Liver (tissue), 9 donors: ENCODE results near the gene MAN2B2. TPM values are rescaled to one million over a fixed set of nuclear protein-coding genes. Genes with fewer than 3 reads are reported as not detected.

Experiments used
- DNase-seq: peaks from one replicate; pipeline ENCODE4 v3.0.0-alpha.2; 2017; ENCODE audit warnings: low spot score
- H3K27ac ChIP-seq, 2 donors: one replicate each; pipeline ENCODE4 v1.7.0; 2013; ENCODE audit warnings: inconsistent platforms in 2 of 2, low read length in 2 of 2, control low read depth in 1 of 2, low read depth in 1 of 2, mild to moderate bottlenecking in 1 of 2
- H3K27me3 ChIP-seq, 4 donors: one replicate each; pipeline versions ENCODE4 v1.6.1 to v1.7.0; 2013; ENCODE audit warnings: low read length in 3 of 4, inconsistent platforms in 1 of 4, mild to moderate bottlenecking in 1 of 4, moderate library complexity in 1 of 4; ENCODE audit not compliant: control insufficient read depth in 4 of 4, insufficient read depth in 4 of 4
- H3K36me3 ChIP-seq, 4 donors: one replicate each; pipeline versions ENCODE4 v1.6.1 to v1.7.0; 2013; ENCODE audit warnings: low read length in 3 of 4, mild to moderate bottlenecking in 3 of 4, low read depth in 1 of 4, moderate library complexity in 1 of 4; ENCODE audit not compliant: control insufficient read depth in 4 of 4, insufficient read depth in 3 of 4
- H3K4me1 ChIP-seq, 4 donors: one replicate each; pipeline versions ENCODE4 v1.6.1 to v1.7.0; 2013; ENCODE audit warnings: low read length in 3 of 4, mild to moderate bottlenecking in 3 of 4, moderate library complexity in 1 of 4; ENCODE audit not compliant: control insufficient read depth in 4 of 4, insufficient read depth in 4 of 4
- H3K4me3 ChIP-seq, 3 donors: one replicate each; pipeline versions ENCODE4 v1.6.1 to v1.7.0; 2013; ENCODE audit warnings: low read length in 3 of 3, control low read depth in 1 of 3, low read depth in 1 of 3, mild to moderate bottlenecking in 1 of 3
- H3K9ac ChIP-seq, 2 donors: one replicate each; pipeline ENCODE4 v1.7.0; 2013; ENCODE audit warnings: low read length in 2 of 2, mild to moderate bottlenecking in 2 of 2, moderate library complexity in 2 of 2, control low read depth in 1 of 2, low read depth in 1 of 2
- H3K9me3 ChIP-seq, 4 donors: one replicate each; pipeline versions ENCODE4 v1.6.1 to v1.7.0; 2013; ENCODE audit warnings: low read length in 3 of 4; ENCODE audit not compliant: control insufficient read depth in 4 of 4
- EGR1 ChIP-seq, 2 donors: IDR thresholded peaks; 2 replicates each; pipeline ENCODE4 v1.6.1; 2016 to 2018; ENCODE audit warnings: antibody characterized with exemption in 2 of 2, low read depth in 2 of 2
- FOXA1 ChIP-seq: IDR thresholded peaks from 2 replicates; pipeline ENCODE4 v1.6.1; 2016; ENCODE audit warnings: antibody characterized with exemption
- FOXA2 ChIP-seq: IDR thresholded peaks from 2 replicates; pipeline ENCODE4 v1.6.1; 2016; ENCODE audit warnings: antibody characterized with exemption
- GABPA ChIP-seq, 2 donors: IDR thresholded peaks in 1 of 2; conservative IDR thresholded peaks in 1 of 2; 2 replicates each; pipeline ENCODE4 v1.6.1; 2016; ENCODE audit warnings: antibody characterized with exemption in 2 of 2, mild to moderate bottlenecking in 1 of 2, moderate library complexity in 1 of 2
- HNF4A ChIP-seq, 2 donors: conservative IDR thresholded peaks; 2 replicates each; pipeline ENCODE4 v1.6.1; 2016; ENCODE audit warnings: antibody characterized with exemption in 2 of 2, mild to moderate bottlenecking in 2 of 2
- HNF4G ChIP-seq: IDR thresholded peaks from 2 replicates; pipeline ENCODE4 v1.6.1; 2016; ENCODE audit warnings: antibody characterized with exemption
- SP1 ChIP-seq: IDR thresholded peaks from 2 replicates; pipeline ENCODE4 v1.6.1; 2018; ENCODE audit warnings: antibody characterized with exemption, mild to moderate bottlenecking
- YY1 ChIP-seq: IDR thresholded peaks from 2 replicates; pipeline ENCODE4 v1.6.1; 2016; ENCODE audit warnings: antibody characterized with exemption, mild to moderate bottlenecking
- WGBS: extraction: QIAGEN DNeasy Blood & Tissue Kit; methylation state at CpG from one replicate; pipeline ENCODE4 v1.1.7; 2013; 5-methylcytosine and 5-hydroxymethylcytosine counted together
- polyA plus RNA-seq, 2 donors: library from polyadenylated mRNA; stranded (reverse) in 1 of 2; unstranded in 1 of 2; fragments of 200-250 nt in 1 of 2; fragments of >200 nt in 1 of 2; fragmentation: Nextera tagmentation in 1 of 2; extraction: Ambion mirVana in 1 of 2; gene quantifications; one replicate each; pipeline versions ENCODE4 v1.2.1 to v1.2.3, GENCODE V29; 2013 to 2015
- total RNA-seq, 2 donors: library from RNA; depleted of rRNA; stranded (reverse); fragments of >200 nt; gene quantifications; one replicate each; pipeline ENCODE4 v1.2.3, GENCODE V29; 2014
- TF ChIP-seq, protein P1 (sequence below): IDR thresholded peaks from 2 replicates; pipeline ENCODE4 v1.6.1; 2016; ENCODE audit warnings: antibody characterized with exemption
- TF ChIP-seq, protein P2 (sequence below): IDR thresholded peaks from 2 replicates; pipeline ENCODE4 v1.6.1; 2016; ENCODE audit warnings: antibody characterized with exemption, mild to moderate bottlenecking
- TF ChIP-seq, protein P3 (sequence below): fragments of 150-350 bp; IDR thresholded peaks from 2 replicates; pipeline ENCODE4 v1.5.1; 2017; ENCODE audit warnings: improper control_type of control experiment, low read depth, low read length; ENCODE audit not compliant: missing input control
- TF ChIP-seq, protein P4 (sequence below): IDR thresholded peaks from 2 replicates; pipeline ENCODE4 v1.6.1; 2016; ENCODE audit warnings: antibody characterized with exemption
- TF ChIP-seq, protein P5 (sequence below): IDR thresholded peaks from 2 replicates; pipeline ENCODE4 v1.6.1; 2016; ENCODE audit warnings: antibody characterized with exemption
- donor health status: healthy.
- donor health status: healthy.
- donor health status: healthy.
- donor health status: healthy.
- donor health status: healthy.

MAN2B2 gene
- total and polyA plus RNA-seq, 4 donors, result 14.7 to 29.7 (median 22.5) TPM

DNA sequence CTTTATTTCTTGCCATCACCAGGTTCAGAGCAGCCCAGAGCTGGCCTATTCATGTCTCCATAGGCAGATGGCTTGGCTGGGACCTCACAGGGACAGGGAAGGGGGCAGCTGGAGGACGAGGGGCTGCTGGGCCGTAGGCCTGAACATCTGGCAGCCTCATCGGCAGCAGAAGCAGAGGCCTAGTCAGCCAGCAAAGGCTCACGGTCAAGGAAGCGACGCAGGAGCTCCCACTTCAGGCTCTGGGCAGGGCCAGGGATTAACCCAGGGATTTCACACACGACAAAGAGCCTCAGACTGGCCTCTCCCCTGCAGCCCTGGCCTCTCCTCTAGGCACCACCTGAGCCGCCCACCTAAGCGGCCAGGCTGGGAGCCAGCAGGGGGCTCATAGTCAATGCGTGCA, 46.0 kb upstream of the MAN2B2 start:
- Histone ChIP-seq H3K4me3 (no peak overlapping the region), H3K36me3 (no peaks in the 10 kb centered on the region), H3K27ac (no peak overlapping the region), H3K9me3 (peaks cover 0 to 4% (median 1%) of the 10 kb centered on the region in 4 donors), H3K27me3 (no peaks in the 10 kb centered on the region), H3K9ac (no peak overlapping the region), H3K4me1 (no peaks in the 10 kb centered on the region)
- WGBS, result 48% methylated on average over 10 of the region's 10 CpGs
- TF ChIP-seq, protein P1, sequence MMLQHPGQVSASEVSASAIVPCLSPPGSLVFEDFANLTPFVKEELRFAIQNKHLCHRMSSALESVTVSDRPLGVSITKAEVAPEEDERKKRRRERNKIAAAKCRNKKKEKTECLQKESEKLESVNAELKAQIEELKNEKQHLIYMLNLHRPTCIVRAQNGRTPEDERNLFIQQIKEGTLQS, result no peak
- TF ChIP-seq FOXA2 (no peak), EGR1 (IDR thresholded peaks at IDR 0.05; ENCODE audit: low read depth in 2 of 2) (no peak), HNF4A (conservative IDR thresholded peaks at IDR 0.05) (no peak), YY1 (no peak), GABPA (IDR thresholded peaks at IDR 0.05 in 1 of 2, conservative IDR thresholded peaks at IDR 0.05 in 1 of 2) (no peak), HNF4G (no peak), FOXA1 (no peak), SP1 (no peak)
- TF ChIP-seq, protein P2, sequence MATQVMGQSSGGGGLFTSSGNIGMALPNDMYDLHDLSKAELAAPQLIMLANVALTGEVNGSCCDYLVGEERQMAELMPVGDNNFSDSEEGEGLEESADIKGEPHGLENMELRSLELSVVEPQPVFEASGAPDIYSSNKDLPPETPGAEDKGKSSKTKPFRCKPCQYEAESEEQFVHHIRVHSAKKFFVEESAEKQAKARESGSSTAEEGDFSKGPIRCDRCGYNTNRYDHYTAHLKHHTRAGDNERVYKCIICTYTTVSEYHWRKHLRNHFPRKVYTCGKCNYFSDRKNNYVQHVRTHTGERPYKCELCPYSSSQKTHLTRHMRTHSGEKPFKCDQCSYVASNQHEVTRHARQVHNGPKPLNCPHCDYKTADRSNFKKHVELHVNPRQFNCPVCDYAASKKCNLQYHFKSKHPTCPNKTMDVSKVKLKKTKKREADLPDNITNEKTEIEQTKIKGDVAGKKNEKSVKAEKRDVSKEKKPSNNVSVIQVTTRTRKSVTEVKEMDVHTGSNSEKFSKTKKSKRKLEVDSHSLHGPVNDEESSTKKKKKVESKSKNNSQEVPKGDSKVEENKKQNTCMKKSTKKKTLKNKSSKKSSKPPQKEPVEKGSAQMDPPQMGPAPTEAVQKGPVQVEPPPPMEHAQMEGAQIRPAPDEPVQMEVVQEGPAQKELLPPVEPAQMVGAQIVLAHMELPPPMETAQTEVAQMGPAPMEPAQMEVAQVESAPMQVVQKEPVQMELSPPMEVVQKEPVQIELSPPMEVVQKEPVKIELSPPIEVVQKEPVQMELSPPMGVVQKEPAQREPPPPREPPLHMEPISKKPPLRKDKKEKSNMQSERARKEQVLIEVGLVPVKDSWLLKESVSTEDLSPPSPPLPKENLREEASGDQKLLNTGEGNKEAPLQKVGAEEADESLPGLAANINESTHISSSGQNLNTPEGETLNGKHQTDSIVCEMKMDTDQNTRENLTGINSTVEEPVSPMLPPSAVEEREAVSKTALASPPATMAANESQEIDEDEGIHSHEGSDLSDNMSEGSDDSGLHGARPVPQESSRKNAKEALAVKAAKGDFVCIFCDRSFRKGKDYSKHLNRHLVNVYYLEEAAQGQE, result no peak
- TF ChIP-seq, protein P3, sequence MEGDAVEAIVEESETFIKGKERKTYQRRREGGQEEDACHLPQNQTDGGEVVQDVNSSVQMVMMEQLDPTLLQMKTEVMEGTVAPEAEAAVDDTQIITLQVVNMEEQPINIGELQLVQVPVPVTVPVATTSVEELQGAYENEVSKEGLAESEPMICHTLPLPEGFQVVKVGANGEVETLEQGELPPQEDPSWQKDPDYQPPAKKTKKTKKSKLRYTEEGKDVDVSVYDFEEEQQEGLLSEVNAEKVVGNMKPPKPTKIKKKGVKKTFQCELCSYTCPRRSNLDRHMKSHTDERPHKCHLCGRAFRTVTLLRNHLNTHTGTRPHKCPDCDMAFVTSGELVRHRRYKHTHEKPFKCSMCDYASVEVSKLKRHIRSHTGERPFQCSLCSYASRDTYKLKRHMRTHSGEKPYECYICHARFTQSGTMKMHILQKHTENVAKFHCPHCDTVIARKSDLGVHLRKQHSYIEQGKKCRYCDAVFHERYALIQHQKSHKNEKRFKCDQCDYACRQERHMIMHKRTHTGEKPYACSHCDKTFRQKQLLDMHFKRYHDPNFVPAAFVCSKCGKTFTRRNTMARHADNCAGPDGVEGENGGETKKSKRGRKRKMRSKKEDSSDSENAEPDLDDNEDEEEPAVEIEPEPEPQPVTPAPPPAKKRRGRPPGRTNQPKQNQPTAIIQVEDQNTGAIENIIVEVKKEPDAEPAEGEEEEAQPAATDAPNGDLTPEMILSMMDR, result no peak
- TF ChIP-seq, protein P4, sequence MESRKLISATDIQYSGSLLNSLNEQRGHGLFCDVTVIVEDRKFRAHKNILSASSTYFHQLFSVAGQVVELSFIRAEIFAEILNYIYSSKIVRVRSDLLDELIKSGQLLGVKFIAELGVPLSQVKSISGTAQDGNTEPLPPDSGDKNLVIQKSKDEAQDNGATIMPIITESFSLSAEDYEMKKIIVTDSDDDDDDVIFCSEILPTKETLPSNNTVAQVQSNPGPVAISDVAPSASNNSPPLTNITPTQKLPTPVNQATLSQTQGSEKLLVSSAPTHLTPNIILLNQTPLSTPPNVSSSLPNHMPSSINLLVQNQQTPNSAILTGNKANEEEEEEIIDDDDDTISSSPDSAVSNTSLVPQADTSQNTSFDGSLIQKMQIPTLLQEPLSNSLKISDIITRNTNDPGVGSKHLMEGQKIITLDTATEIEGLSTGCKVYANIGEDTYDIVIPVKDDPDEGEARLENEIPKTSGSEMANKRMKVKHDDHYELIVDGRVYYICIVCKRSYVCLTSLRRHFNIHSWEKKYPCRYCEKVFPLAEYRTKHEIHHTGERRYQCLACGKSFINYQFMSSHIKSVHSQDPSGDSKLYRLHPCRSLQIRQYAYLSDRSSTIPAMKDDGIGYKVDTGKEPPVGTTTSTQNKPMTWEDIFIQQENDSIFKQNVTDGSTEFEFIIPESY, result no peak
- DNase-seq, result no peak

DNA sequence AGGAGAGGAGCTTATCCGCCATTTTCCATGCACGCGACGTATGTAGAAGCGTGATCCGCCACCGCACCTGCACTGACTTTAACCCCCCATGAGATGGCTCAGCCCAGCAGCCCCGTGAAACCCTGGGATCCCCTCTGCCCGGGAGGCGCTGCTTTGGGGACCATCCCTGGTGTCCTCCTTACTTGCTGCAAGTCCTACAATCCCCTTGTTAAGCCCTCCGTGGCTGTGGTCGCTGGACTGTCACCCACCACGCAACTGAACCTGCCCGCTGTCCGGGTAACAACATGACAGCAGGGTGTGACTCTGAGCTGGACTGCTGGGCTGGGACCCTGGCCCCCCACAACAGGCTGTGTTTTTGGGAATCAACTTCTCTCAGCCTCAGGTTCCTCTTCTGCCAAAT, 44.7 kb upstream of the MAN2B2 start:
- Histone ChIP-seq H3K9me3 (peaks cover 0 to 4% (median 1%) of the 10 kb centered on the region in 4 donors), H3K4me1 (no peaks in the 10 kb centered on the region), H3K27ac (no peak overlapping the region), H3K27me3 (no peaks in the 10 kb centered on the region), H3K9ac (no peak overlapping the region), H3K36me3 (no peaks in the 10 kb centered on the region), H3K4me3 (no peak overlapping the region)
- 87% methylated on average over 15 of the region's 15 CpGs for WGBS
- DNase-seq, result no peak
- TF ChIP-seq, protein P3, result no peak
- TF ChIP-seq, protein P1, result no peak
- TF ChIP-seq HNF4G (no peak), GABPA (IDR thresholded peaks at IDR 0.05 in 1 of 2, conservative IDR thresholded peaks at IDR 0.05 in 1 of 2) (no peak)
- TF ChIP-seq, protein P5, sequence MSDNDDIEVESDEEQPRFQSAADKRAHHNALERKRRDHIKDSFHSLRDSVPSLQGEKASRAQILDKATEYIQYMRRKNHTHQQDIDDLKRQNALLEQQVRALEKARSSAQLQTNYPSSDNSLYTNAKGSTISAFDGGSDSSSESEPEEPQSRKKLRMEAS, result no peak
